Caco-2 (cell line): ENCODE results near the gene DLEC1. TPM values are rescaled to one million over a fixed set of nuclear protein-coding genes. Genes with fewer than 3 reads are reported as not detected.

Experiments
- BruUV-seq: library from RNA; stranded (reverse); fragments of 400-500 nt; replicated peaks from 2 replicates; lab custom pipeline; 2021; lab: Mats Ljungman, UMichigan
- CTCF ChIA-PET: fragments of 300-600 bp; sonication (Branson Sonifier 250); formaldehyde crosslinking; loops from one replicate; lab custom pipeline; 2022; ENCODE audit warnings: antibody characterized with exemption; lab: Charles Lee
- POLR2A ChIA-PET: fragments of 300-600 bp; sonication (Branson Sonifier 250); formaldehyde crosslinking; loops from one replicate; lab custom pipeline; 2022; ENCODE audit warnings: antibody characterized with exemption; lab: Charles Lee
- DNase-seq, 2 experiments: peaks; one replicate each; pipeline versions ENCODE4 v3.0.0 to v3.0.0-alpha.2; 2020 to 2022
- H3K27me3 ChIP-seq: replicated peaks from 2 replicates; pipeline ENCODE4 v1.6.0; 2011; ENCODE audit warnings: low read length; ENCODE audit not compliant: control insufficient read depth, insufficient read depth
- H3K36me3 ChIP-seq: 2 replicates; pipeline ENCODE4 v1.5.1; 2011; ENCODE audit warnings: low read length; ENCODE audit not compliant: control insufficient read depth, insufficient read depth
- H3K4me1 ChIP-seq: fragments of 250-450 bp; sonication (Bioruptor Pico); 2 replicates; pipeline ENCODE4 v1.5.1; 2020; ENCODE audit warnings: mild to moderate bottlenecking
- H3K4me3 ChIP-seq: 2 replicates; pipeline ENCODE4 v1.5.1; 2011; ENCODE audit warnings: low read depth, mild to moderate bottlenecking, control low read depth, low read length
- H3K9me3 ChIP-seq: fragments of 250-450 bp; sonication (Bioruptor Pico); 2 replicates; pipeline ENCODE4 v1.5.1; 2020; ENCODE audit warnings: mild to moderate bottlenecking, moderate library complexity
- H3K27ac Mint-ChIP-seq: one replicate; pipeline ENCODE4 v1.8.0; 2022; ENCODE audit warnings: mixed read lengths; ENCODE audit not compliant: unreplicated experiment
- H3K27me3 Mint-ChIP-seq: one replicate; pipeline ENCODE4 v1.8.0; 2022; ENCODE audit warnings: mixed read lengths; ENCODE audit not compliant: insufficient read depth, unreplicated experiment
- H3K36me3 Mint-ChIP-seq: one replicate; pipeline ENCODE4 v1.8.0; 2022; ENCODE audit warnings: mild to moderate bottlenecking, mixed read lengths; ENCODE audit not compliant: insufficient read depth, unreplicated experiment
- H3K4me1 Mint-ChIP-seq: one replicate; pipeline ENCODE4 v1.8.0; 2022; ENCODE audit warnings: low read depth, mixed read lengths; ENCODE audit not compliant: unreplicated experiment
- H3K4me3 Mint-ChIP-seq: one replicate; pipeline ENCODE4 v1.8.0; 2022; ENCODE audit warnings: mild to moderate bottlenecking, moderate library complexity, mixed read lengths; ENCODE audit not compliant: unreplicated experiment
- H3K9me3 Mint-ChIP-seq: one replicate; pipeline ENCODE4 v1.8.0; 2022; ENCODE audit warnings: mixed read lengths; ENCODE audit not compliant: unreplicated experiment
- CTCF ChIP-seq, 2 experiments: fragments of 200-600 bp in 1 of 2; IDR thresholded peaks; 1 replicate in 1 of 2; 2 replicates in 1 of 2; pipeline versions ENCODE4 v1.5.1 to v1.8.0; 2011 to 2022; ENCODE audit warnings: antibody characterized with exemption in 1 of 2, control low read depth in 1 of 2, inconsistent platforms in 1 of 2, low read depth in 1 of 2, low read length in 1 of 2, mild to moderate bottlenecking in 1 of 2, moderate library complexity in 1 of 2; ENCODE audit not compliant: insufficient read depth in 1 of 2, severe bottlenecking in 1 of 2, unreplicated experiment in 1 of 2
- intact Hi-C: fragments of 100-400 bp; cut with micrococcal nuclease; formaldehyde crosslinking; loops from one replicate; pipeline ENCODE4 v1.10.0; 2022; ENCODE audit not compliant: unreplicated experiment
- total RNA-seq: library from RNA; stranded (reverse); gene quantifications from 2 replicates; pipeline ENCODE4 v1.2.3, GENCODE V29; 2022

Gene DLEC1
- total RNA-seq, 1 experiment from 2014 or later, result 0.11 TPM

GRCh38 chr3:38098376-38098723 is 59.3 kb downstream of the DLEC1 start:
- POLR2A ChIA-PET, result no interaction called here
- intact Hi-C loops, result no loop called here
- no TSS peak for BruUV-seq

GRCh38 chr3:38099518-38099917 is 60.5 kb downstream of the DLEC1 start:
- H3K27ac Mint-ChIP-seq, result no peak overlapping the region
- no peaks in the 10 kb centered on the region for H3K36me3 Mint-ChIP-seq
- peaks cover under 1% of the 10 kb centered on the region for H3K9me3 Mint-ChIP-seq
- ChIA-PET POLR2A (no interaction called here), CTCF (no interaction called here)
- intact Hi-C loops, result no loop called here
- Histone ChIP-seq H3K36me3 (no peaks in the 10 kb centered on the region), H3K4me3 (no peak overlapping the region), H3K9me3 (no peaks in the 10 kb centered on the region), H3K4me1 (no peaks in the 10 kb centered on the region), H3K27me3 (no peaks in the 10 kb centered on the region)
- H3K27me3 Mint-ChIP-seq, result no peaks in the 10 kb centered on the region
- DNase-seq, result no peak
- peaks cover 13% of the 10 kb centered on the region for H3K4me1 Mint-ChIP-seq
- BruUV-seq, result no TSS peak
- no peak for TF ChIP-seq CTCF (IDR thresholded peaks at IDR 0.05; ENCODE audit: insufficient read depth in 1 of 2, low read depth in 1 of 2, low read length in 1 of 2, severe bottlenecking in 1 of 2, unreplicated experiment in 1 of 2)
- no peak overlapping the region for H3K4me3 Mint-ChIP-seq

More at GRCh38 chr3:38098376-38098723, 59.3 kb downstream of the DLEC1 start:
- Histone ChIP-seq H3K27me3 (no peaks in the 10 kb centered on the region), H3K4me3 (no peak overlapping the region), H3K4me1 (no peaks in the 10 kb centered on the region), H3K36me3 (no peaks in the 10 kb centered on the region), H3K9me3 (no peaks in the 10 kb centered on the region)
- Mint-ChIP-seq H3K4me1 (peaks cover 13% of the 10 kb centered on the region), H3K27ac (no peak overlapping the region), H3K27me3 (no peaks in the 10 kb centered on the region), H3K9me3 (no peaks in the 10 kb centered on the region), H3K4me3 (no peak overlapping the region), H3K36me3 (no peaks in the 10 kb centered on the region)
- DNase-seq, result no peak
- CTCF ChIA-PET, result no interaction called here
- no peak for TF ChIP-seq CTCF (IDR thresholded peaks at IDR 0.05; ENCODE audit: insufficient read depth in 1 of 2, low read depth in 1 of 2, low read length in 1 of 2, severe bottlenecking in 1 of 2, unreplicated experiment in 1 of 2)

- H3K27ac Mint-ChIP-seq, result no peak overlapping the region
- H3K27me3 Mint-ChIP-seq, result peaks cover 4% of the 10 kb centered on the region
- H3K36me3 Mint-ChIP-seq, result no peaks in the 10 kb centered on the region
- Histone ChIP-seq H3K36me3 (no peaks in the 10 kb centered on the region), H3K9me3 (peaks cover 5% of the 10 kb centered on the region; the same call in 1 of the 2 replicates), H3K4me1 (no peaks in the 10 kb centered on the region), H3K27me3 (no peaks in the 10 kb centered on the region), H3K4me3 (no peak overlapping the region)
- no peak for TF ChIP-seq CTCF (IDR thresholded peaks at IDR 0.05; ENCODE audit: insufficient read depth in 1 of 2, low read depth in 1 of 2, low read length in 1 of 2, severe bottlenecking in 1 of 2, unreplicated experiment in 1 of 2)
- intact Hi-C loops, result no loop called here
- ChIA-PET CTCF (no interaction called here), POLR2A (no interaction called here)
- no TSS peak for BruUV-seq
- DNase-seq, result no peak
- peaks cover 13% of the 10 kb centered on the region for H3K4me1 Mint-ChIP-seq
- H3K9me3 Mint-ChIP-seq, result peaks cover 11% of the 10 kb centered on the region
- H3K4me3 Mint-ChIP-seq, result no peak overlapping the region
Measured at GRCh38 chr3:38100498-38100897, 61.5 kb downstream of the DLEC1 start.
